ENCODE measurements around the gene EHBP1L1.
A peak's percentile ranks its signal among the peaks of the same experiment; 100 is the strongest.

The EHBP1L1 gene

DNA sequence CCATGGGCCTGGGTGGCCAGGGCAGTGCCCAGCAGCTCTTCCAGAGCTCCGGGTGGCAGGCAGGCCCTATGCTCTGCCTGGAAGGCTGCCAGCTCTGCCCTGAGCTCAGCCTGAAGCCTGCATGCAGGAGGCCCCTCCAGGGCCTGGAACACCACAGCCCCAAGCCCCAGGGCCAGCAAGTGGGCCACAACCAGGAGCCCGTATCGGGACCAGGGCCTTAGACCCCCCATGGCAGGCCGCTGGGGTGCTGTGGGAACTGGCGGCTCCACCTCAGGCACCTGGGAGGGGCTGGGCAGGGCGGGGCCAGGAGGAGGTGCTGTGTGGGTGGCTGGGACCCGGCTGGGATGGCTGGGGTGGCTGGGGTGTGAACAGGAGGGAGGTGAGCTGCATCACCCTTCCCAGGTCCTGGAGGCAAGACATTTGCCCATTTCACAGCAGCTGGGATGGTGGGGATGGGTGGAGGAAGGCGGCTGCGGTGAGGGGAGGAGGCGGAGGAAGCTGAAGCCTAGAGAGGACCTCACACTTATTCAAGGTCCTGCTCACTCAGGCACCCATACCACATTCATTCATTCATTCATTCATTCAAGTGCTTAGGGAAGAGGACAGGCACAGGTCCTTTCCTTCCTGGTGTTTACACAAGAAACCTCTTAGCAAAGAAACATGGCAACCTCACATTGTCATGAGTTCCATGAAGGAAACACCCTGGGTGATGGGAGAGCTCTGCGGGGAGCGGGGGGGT lies 19.9 kb downstream of the EHBP1L1 start, which contains the start of gene KCNK7:
KCNK7 (minus strand) TSS at position 258 of the 739 bp plus-strand sequence; CDS start at position 230, 28 bp downstream.
- peak within 1 kb of the TSS; percentile 81 for H3K27ac Mint-ChIP-seq
- ATAC-seq (ENCODE audit: low read depth) (no peak), DNase-seq (ENCODE audit: low spot score in 2 of 2) (no peak)

GRCh38 chr11:65596520-65596919 lies 20.7 kb downstream of the EHBP1L1 start:
- Mint-ChIP-seq H3K4me3 (no peak overlapping the region), H3K36me3 (peaks cover 5% of the 10 kb centered on the region), H3K27me3 (no peaks in the 10 kb centered on the region), H3K9me3 (no peaks in the 10 kb centered on the region), H3K4me1 (peaks cover 12% of the 10 kb centered on the region), H3K27ac (peak overlapping the region; percentile 81)
- no peak for ATAC-seq (ENCODE audit: low read depth)
- DNase-seq (ENCODE audit: low spot score in 2 of 2): no peak

More for the DNA sequence above, 19.9 kb downstream of the EHBP1L1 start, which contains the start of gene KCNK7:
- peaks cover 5% of the 10 kb centered on the region for H3K36me3 Mint-ChIP-seq
- H3K27me3 Mint-ChIP-seq: no peaks in the 10 kb centered on the region
- H3K9me3 Mint-ChIP-seq: no peaks in the 10 kb centered on the region
- H3K4me1 Mint-ChIP-seq: peaks cover 12% of the 10 kb centered on the region
- H3K4me3 Mint-ChIP-seq: no peak within 1 kb of the TSS

- ATAC-seq (ENCODE audit: low read depth) (no peak), DNase-seq (ENCODE audit: low spot score in 2 of 2) (no peak)
- Mint-ChIP-seq H3K36me3 (peaks cover 8% of the 10 kb centered on the region), H3K4me1 (peaks cover 15% of the 10 kb centered on the region), H3K27me3 (no peaks in the 10 kb centered on the region), H3K27ac (no peak overlapping the region), H3K4me3 (no peak overlapping the region), H3K9me3 (no peaks in the 10 kb centered on the region)
Measured at GRCh38 chr11:65598258-65598699, 22.4 kb downstream of the EHBP1L1 start.

DNA sequence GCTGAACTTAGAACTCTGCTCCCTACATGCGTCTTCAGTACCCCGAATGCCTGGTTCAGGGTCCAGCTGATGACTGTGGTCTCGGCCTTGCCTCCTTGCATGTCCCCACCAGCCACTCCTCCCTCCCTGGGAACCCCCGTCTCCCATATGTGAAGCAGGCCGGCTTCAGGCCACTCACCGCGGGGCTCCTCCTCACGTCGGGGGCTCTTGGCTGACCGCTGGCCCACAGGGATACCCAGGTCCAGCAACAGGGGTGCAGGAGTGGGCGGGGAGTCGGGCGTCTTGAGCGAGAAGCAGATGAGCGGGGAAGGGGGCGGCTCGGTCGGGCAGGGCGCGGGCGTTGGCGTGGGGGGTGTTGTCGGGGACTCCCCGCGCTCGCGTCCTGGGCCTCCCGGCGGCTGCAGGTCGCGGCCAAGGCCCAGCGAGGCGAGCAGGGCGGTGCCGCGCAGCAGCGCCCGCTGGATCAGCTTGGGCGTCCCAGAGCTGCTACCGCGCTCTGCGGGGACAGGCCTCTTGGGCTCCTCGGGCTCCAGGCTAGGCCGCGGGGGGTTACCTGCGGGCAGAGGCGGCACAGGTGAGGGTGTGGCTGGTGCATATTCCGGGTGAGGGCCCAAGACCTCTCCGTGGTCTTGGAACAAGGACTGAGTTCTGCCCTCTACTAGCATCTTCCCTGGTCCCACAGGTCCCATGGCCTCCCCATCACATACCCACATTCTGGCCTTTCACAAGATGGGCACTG lies 23.5 kb downstream of the EHBP1L1 start:
- H3K4me1 Mint-ChIP-seq: peaks cover 21% of the 10 kb centered on the region
- no peak overlapping the region for H3K27ac Mint-ChIP-seq
- DNase-seq (ENCODE audit: low spot score in 2 of 2) (no peak), ATAC-seq (ENCODE audit: low read depth) (no peak)
- no peaks in the 10 kb centered on the region for H3K9me3 Mint-ChIP-seq
- peaks cover 11% of the 10 kb centered on the region for H3K36me3 Mint-ChIP-seq
- H3K4me3 Mint-ChIP-seq: no peak overlapping the region
- no peaks in the 10 kb centered on the region for H3K27me3 Mint-ChIP-seq

- ATAC-seq (ENCODE audit: low read depth) (no peak), DNase-seq (ENCODE audit: low spot score in 2 of 2) (no peak)
- peaks cover 19% of the 10 kb centered on the region for H3K4me1 Mint-ChIP-seq
- H3K36me3 Mint-ChIP-seq: peaks cover 11% of the 10 kb centered on the region
- no peaks in the 10 kb centered on the region for H3K27me3 Mint-ChIP-seq
- no peaks in the 10 kb centered on the region for H3K9me3 Mint-ChIP-seq
- no peak overlapping the region for H3K27ac Mint-ChIP-seq
- H3K4me3 Mint-ChIP-seq: no peak overlapping the region
Measured at GRCh38 chr11:65599955-65600246, 24.0 kb downstream of the EHBP1L1 start.

DNA sequence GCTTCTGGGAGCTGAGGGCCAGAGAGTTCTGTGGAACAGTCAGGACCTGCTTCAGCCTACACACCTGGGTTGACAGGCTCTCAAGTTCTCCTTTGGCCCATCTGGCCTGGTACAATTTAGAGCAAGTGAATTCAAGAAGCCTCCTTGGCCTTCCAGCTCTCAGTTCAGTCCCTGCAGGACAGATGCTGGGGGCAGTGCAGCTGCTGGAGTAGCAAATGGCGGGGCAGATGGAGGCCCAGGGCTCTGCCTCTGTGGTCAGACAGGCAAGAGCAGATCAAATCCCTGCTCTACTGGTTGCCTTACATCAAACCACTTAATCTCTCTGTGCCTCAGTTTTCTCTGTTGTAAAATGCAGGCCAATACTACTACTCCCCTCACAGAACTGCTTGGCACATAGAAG lies 28.4 kb downstream of the EHBP1L1 start:
- Mint-ChIP-seq H3K27ac (no peak overlapping the region), H3K4me3 (no peak overlapping the region), H3K36me3 (peaks cover 12% of the 10 kb centered on the region), H3K4me1 (peaks cover 14% of the 10 kb centered on the region), H3K9me3 (no peaks in the 10 kb centered on the region), H3K27me3 (no peaks in the 10 kb centered on the region)
- DNase-seq (ENCODE audit: low spot score in 2 of 2) (no peak), ATAC-seq (ENCODE audit: low read depth) (no peak)

- Mint-ChIP-seq H3K27me3 (no peaks in the 10 kb centered on the region), H3K9me3 (no peaks in the 10 kb centered on the region), H3K36me3 (peaks cover 17% of the 10 kb centered on the region), H3K4me3 (no peak overlapping the region), H3K4me1 (peaks cover 30% of the 10 kb centered on the region), H3K27ac (no peak overlapping the region)
- DNase-seq (ENCODE audit: low spot score in 2 of 2) (no peak), ATAC-seq (ENCODE audit: low read depth) (peak; percentile 43)
Measured at GRCh38 chr11:65606876-65607613, 31.2 kb downstream of the EHBP1L1 start.

DNA sequence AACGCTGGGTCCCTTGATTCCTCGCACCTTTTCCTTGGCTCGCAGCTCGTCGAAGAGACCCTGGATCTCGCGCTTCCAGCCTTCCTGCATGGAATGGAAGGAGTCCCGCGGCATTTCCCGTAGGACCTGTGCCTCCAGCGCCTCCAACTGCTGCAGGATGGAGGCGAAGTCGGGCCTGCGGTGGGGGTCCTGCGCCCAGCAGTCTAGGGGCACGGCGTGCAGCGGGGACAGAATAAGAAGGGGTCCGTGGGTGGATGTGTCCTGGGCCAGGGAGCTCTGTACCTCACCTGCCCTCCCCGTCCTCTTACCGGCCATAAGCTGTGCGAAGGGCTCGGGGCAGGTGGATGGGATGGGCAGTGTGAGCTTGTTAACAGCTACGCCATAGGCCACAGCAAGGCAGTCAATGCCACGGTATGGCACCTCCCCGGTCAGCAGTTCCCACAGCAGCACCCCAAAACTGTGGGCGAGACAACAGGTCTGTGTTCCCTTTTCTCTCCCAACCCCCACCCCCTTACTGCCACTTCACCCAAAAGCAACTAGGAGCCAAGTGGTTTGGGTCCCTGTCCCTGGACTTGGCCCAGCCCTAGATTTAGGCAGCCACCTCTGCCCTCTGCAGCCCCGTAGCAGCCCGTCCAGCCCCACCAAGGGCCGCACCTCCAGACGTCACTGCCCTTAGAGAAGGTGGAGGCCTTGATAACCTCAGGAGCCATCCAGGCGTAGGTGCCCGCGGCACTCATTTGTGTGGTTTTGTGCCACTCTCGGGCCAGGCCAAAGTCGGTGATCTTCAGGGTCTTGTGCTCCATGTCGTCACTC lies 32.0 kb downstream of the EHBP1L1 start:
- H3K36me3 Mint-ChIP-seq: peaks cover 17% of the 10 kb centered on the region
- DNase-seq (ENCODE audit: low spot score in 2 of 2) (no peak), ATAC-seq (ENCODE audit: low read depth) (no peak)
- no peak overlapping the region for H3K27ac Mint-ChIP-seq
- H3K27me3 Mint-ChIP-seq: no peaks in the 10 kb centered on the region
- H3K4me3 Mint-ChIP-seq: no peak overlapping the region
- H3K9me3 Mint-ChIP-seq: no peaks in the 10 kb centered on the region
- peaks cover 34% of the 10 kb centered on the region for H3K4me1 Mint-ChIP-seq

GRCh38 chr11:65609229-65609628 lies 33.4 kb downstream of the EHBP1L1 start:
- ATAC-seq (ENCODE audit: low read depth) (no peak), DNase-seq (ENCODE audit: low spot score in 2 of 2) (no peak)
- Mint-ChIP-seq H3K36me3 (peaks cover 12% of the 10 kb centered on the region), H3K27ac (no peak overlapping the region), H3K4me3 (no peak overlapping the region), H3K27me3 (no peaks in the 10 kb centered on the region), H3K9me3 (no peaks in the 10 kb centered on the region), H3K4me1 (peaks cover 31% of the 10 kb centered on the region)

DNA sequence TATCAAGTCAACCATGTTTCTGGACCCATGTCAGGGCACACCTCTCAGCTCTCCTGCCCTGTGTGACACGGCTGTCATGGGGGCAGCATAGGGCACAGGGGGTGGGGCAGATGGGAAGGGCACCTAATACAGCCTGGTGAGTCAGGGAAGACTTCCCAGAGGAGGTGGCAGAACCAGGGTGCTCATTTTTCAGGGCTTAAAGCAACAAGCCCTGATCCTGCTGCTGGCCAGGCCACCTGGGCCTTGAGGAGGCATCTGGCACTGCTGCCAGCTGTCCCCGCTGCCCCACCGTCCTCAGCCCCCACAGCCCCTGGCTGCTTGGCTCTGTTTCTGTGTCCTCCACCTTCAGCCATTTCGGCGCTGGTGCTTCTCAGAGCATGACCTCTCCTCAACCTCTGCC lies 33.8 kb downstream of the EHBP1L1 start:
- DNase-seq (ENCODE audit: low spot score in 2 of 2) (no peak), ATAC-seq (ENCODE audit: low read depth) (no peak)
- Mint-ChIP-seq H3K4me1 (peaks cover 31% of the 10 kb centered on the region), H3K36me3 (peaks cover 12% of the 10 kb centered on the region), H3K9me3 (no peaks in the 10 kb centered on the region), H3K4me3 (no peak overlapping the region), H3K27ac (peak overlapping the region; percentile 56), H3K27me3 (no peaks in the 10 kb centered on the region)

DNA sequence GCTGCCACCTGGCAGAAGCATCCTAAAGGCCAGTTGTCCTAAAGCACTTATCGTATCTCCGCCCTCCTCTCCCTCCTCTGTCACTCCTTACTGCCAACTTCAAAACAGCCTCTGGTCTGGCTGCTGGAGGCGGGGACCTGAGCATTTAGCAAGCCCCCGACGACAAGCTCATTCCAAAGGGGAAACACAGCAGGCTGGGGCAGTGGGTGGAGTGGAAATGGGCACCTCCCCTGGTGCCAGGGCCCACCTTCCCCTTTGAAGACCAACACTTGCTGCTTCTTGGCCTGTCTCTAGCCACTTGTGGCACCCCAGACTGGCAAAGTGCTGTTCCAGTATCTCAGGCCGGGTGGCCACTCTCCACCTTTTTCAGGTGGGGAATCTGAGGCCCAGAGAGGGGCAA lies 34.6 kb downstream of the EHBP1L1 start:
- H3K9me3 Mint-ChIP-seq: no peaks in the 10 kb centered on the region
- ATAC-seq (ENCODE audit: low read depth): no peak
- peaks cover 31% of the 10 kb centered on the region for H3K4me1 Mint-ChIP-seq
- no peak for DNase-seq (ENCODE audit: low spot score in 2 of 2)
- H3K27me3 Mint-ChIP-seq: no peaks in the 10 kb centered on the region
- no peak overlapping the region for H3K4me3 Mint-ChIP-seq
- peaks cover 12% of the 10 kb centered on the region for H3K36me3 Mint-ChIP-seq
- peak overlapping the region; percentile 73 for H3K27ac Mint-ChIP-seq

DNA sequence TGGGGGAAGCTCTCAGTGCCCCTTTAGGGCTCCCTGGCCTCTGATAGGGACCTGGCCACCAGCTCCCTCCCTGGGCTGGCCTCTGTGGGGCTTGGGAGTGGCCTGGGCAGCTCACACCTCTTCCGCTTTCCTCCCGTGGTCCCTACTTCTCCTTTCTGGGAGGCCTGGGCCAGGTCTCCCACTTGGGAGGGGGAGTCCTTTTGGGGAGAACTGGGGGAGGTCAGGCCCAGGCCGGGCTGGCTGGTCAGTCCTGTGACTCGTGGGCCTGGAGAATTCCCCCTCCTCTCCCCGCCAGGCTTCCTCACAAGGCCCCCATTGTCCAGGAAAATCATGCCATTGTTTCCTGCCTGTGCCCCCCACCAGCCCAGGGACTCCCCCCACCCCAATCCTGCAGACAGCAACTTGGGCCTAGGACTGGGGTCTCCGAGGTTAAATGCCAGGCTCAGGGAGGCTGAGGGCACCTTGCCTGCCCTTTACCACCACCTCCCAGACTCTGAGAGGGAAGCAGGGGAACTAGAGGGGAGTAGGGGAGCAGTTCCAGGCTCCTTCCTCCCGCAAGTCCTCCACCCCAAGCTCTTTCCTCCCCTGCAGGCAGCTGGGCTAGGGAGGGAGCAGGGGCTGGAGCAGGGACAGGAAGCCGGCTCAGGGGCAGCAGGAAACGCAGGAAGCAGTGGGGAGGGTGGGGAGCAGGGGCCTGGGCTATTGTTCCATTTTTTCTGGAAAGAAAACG lies 35.3 kb downstream of the EHBP1L1 start:
- peak overlapping the region; percentile 73 for H3K27ac Mint-ChIP-seq
- no peaks in the 10 kb centered on the region for H3K27me3 Mint-ChIP-seq
- DNase-seq (ENCODE audit: low spot score in 2 of 2) (no peak), ATAC-seq (ENCODE audit: low read depth) (no peak)
- H3K4me1 Mint-ChIP-seq: peaks cover 31% of the 10 kb centered on the region
- peak overlapping the region; percentile 37 for H3K4me3 Mint-ChIP-seq
- no peaks in the 10 kb centered on the region for H3K9me3 Mint-ChIP-seq
- peaks cover 10% of the 10 kb centered on the region for H3K36me3 Mint-ChIP-seq
